OCI-LY1 (cell line): Measurements from ENCODE around the gene EXOC6.

Experiments
- H2AFZ ChIP-seq: fragments of 200-600 bp; sonication (generic), shearing (Covaris generic); 2 replicates; pipeline ENCODE4 v1.6.0; 2014; ENCODE audit warnings: antibody characterized with exemption, mild to moderate bottlenecking, low read length
- H3F3A ChIP-seq: fragments of 200-600 bp; sonication (generic), shearing (Covaris generic); 2 replicates; pipeline ENCODE4 v1.6.0; 2014; ENCODE audit warnings: mild to moderate bottlenecking, antibody characterized with exemption, low read length, moderate library complexity; ENCODE audit not compliant: insufficient read depth
- H3K27ac ChIP-seq: fragments of 200-600 bp; sonication (generic); 2 replicates; pipeline ENCODE4 v1.5.1; 2014; ENCODE audit warnings: low read length, mixed run types, mild to moderate bottlenecking, low read depth; ENCODE audit not compliant: poor library complexity, severe bottlenecking
- H3K27me3 ChIP-seq: fragments of 200-600 bp; sonication (generic); 2 replicates; pipeline ENCODE4 v1.6.0; 2014; ENCODE audit warnings: antibody characterized with exemption, mild to moderate bottlenecking, low read length, moderate library complexity; ENCODE audit not compliant: insufficient read depth
- H3K36me3 ChIP-seq: fragments of 200-600 bp; sonication (generic); 2 replicates; pipeline ENCODE4 v1.6.1; 2014; ENCODE audit warnings: mild to moderate bottlenecking, antibody characterized with exemption, low read length, moderate library complexity, mixed read lengths; ENCODE audit not compliant: insufficient read depth
- H3K4me1 ChIP-seq: fragments of 200-600 bp; sonication (generic); 2 replicates; pipeline ENCODE4 v1.5.1; 2014; ENCODE audit warnings: mild to moderate bottlenecking, low read length, moderate library complexity; ENCODE audit not compliant: insufficient read depth, severe bottlenecking
- H3K4me2 ChIP-seq: fragments of 200-600 bp; sonication (generic), shearing (Covaris generic); 2 replicates; pipeline ENCODE4 v1.6.1; 2014; ENCODE audit warnings: low read length
- H3K4me3 ChIP-seq: fragments of 200-600 bp; sonication (generic); 2 replicates; pipeline ENCODE4 v1.5.1; 2014; ENCODE audit warnings: low read length, low read depth, mild to moderate bottlenecking, mixed read lengths; ENCODE audit not compliant: poor library complexity, severe bottlenecking
- H3K79me2 ChIP-seq: fragments of 200-600 bp; shearing (Covaris generic); 2 replicates; pipeline ENCODE4 v1.6.1; 2016; ENCODE audit warnings: mixed run types, low read length, mixed read lengths; ENCODE audit not compliant: insufficient read depth
- H3K9ac ChIP-seq: fragments of 200-600 bp; sonication (generic), shearing (Covaris generic); 2 replicates; pipeline ENCODE4 v1.6.1; 2014; ENCODE audit warnings: mild to moderate bottlenecking, low read length, mixed read lengths
- H3K9me2 ChIP-seq: fragments of 200-600 bp; sonication (generic), shearing (Covaris generic); 2 replicates; pipeline ENCODE4 v1.6.1; 2014; ENCODE audit warnings: low read depth, mild to moderate bottlenecking, low read length, mixed read lengths
- H3K9me3 ChIP-seq: fragments of 200-600 bp; shearing (Covaris generic); 2 replicates; pipeline ENCODE4 v1.6.1; 2014; ENCODE audit warnings: low read length, mixed read lengths
- H4K20me1 ChIP-seq: fragments of 200-600 bp; sonication (generic), shearing (Covaris generic); 2 replicates; pipeline ENCODE4 v1.6.0; 2016; ENCODE audit warnings: mild to moderate bottlenecking, low read length; ENCODE audit not compliant: insufficient read depth
- CTCF ChIP-seq: fragments of 200-600 bp; sonication (generic), shearing (Covaris generic); IDR thresholded peaks from 2 replicates; pipeline ENCODE4 v1.5.1; 2017; ENCODE audit warnings: mild to moderate bottlenecking, antibody characterized with exemption, low read length, moderate library complexity, mixed read lengths
- EZH2 ChIP-seq: fragments of 200-600 bp; sonication (generic), shearing (Covaris generic); IDR thresholded peaks from 2 replicates; pipeline ENCODE4 v1.8.0; 2017; ENCODE audit warnings: borderline replicate concordance, mixed run types, mild to moderate bottlenecking, antibody characterized with exemption, low read length, moderate library complexity, mixed read lengths

The EXOC6 gene

GRCh38 chr10:92868036-92868435 is 19.7 kb downstream of the EXOC6 start:
- Histone ChIP-seq H3K9me3 (no peaks in the 10 kb centered on the region), H3K4me1 (no peaks in the 10 kb centered on the region), H3K27ac (no peak overlapping the region), H3K9ac (no peak overlapping the region), H3K4me3 (no peak overlapping the region), H3K27me3 (no peaks in the 10 kb centered on the region), H3F3A (no peaks in the 10 kb centered on the region), H3K4me2 (no peak overlapping the region), H3K79me2 (no peaks in the 10 kb centered on the region), H4K20me1 (no peaks in the 10 kb centered on the region), H2AFZ (no peak overlapping the region), H3K9me2 (no peaks in the 10 kb centered on the region), H3K36me3 (no peaks in the 10 kb centered on the region; the same call in 1 of the 2 replicates)
- TF ChIP-seq CTCF (no peak), EZH2 (no peak)

- no peak overlapping the region for H2AFZ ChIP-seq
- no peak overlapping the region for H3K9ac ChIP-seq
- H3K4me2 ChIP-seq = no peak overlapping the region
- H3F3A ChIP-seq = no peaks in the 10 kb centered on the region
- H3K36me3 ChIP-seq = no peaks in the 10 kb centered on the region; the same call in 1 of the 2 replicates
- H3K27me3 ChIP-seq = no peaks in the 10 kb centered on the region
- H3K4me1 ChIP-seq = no peaks in the 10 kb centered on the region
- H3K4me3 ChIP-seq = no peak overlapping the region
- TF ChIP-seq CTCF = no peak
- TF ChIP-seq EZH2 = no peak
- no peaks in the 10 kb centered on the region for H4K20me1 ChIP-seq
- H3K9me2 ChIP-seq = no peaks in the 10 kb centered on the region
- H3K27ac ChIP-seq = no peak overlapping the region
- H3K79me2 ChIP-seq = no peaks in the 10 kb centered on the region
- no peaks in the 10 kb centered on the region for H3K9me3 ChIP-seq
Measured at GRCh38 chr10:92868557-92868956, 20.2 kb downstream of the EXOC6 start.

GRCh38 chr10:92873029-92873428 is 24.7 kb downstream of the EXOC6 start:
- Histone ChIP-seq H3K9ac (no peak overlapping the region), H3K79me2 (no peaks in the 10 kb centered on the region), H3F3A (no peaks in the 10 kb centered on the region)

More at GRCh38 chr10:92873029-92873428, 24.7 kb downstream of the EXOC6 start:
- Histone ChIP-seq H3K36me3 (no peaks in the 10 kb centered on the region), H3K4me2 (no peak overlapping the region), H3K9me3 (no peaks in the 10 kb centered on the region), H3K4me3 (no peak overlapping the region), H2AFZ (no peak overlapping the region), H3K9me2 (no peaks in the 10 kb centered on the region), H4K20me1 (no peaks in the 10 kb centered on the region), H3K27me3 (no peaks in the 10 kb centered on the region), H3K27ac (no peak overlapping the region), H3K4me1 (no peaks in the 10 kb centered on the region)
- no peak for TF ChIP-seq EZH2
- TF ChIP-seq CTCF = no peak
